HEK293 (cell line): ENCODE measurements around the gene LCE2A.

Experiments used
- CTCF ChIA-PET: fragments of 350-600 bp; formaldehyde crosslinking; extraction: SDS; loops from one replicate; lab custom pipeline; 2021; ENCODE audit warnings: antibody characterized with exemption; lab: Yijun Ruan, JAX
- POLR2A ChIA-PET: fragments of 300-600 bp; formaldehyde crosslinking; extraction: SDS; loops from one replicate; lab custom pipeline; 2020; ENCODE audit warnings: antibody characterized with exemption, inconsistent platforms; lab: Yijun Ruan, JAX
- H3K27ac ChIP-seq: fragments of 200-500 bp; sonication (Bioruptor generic); 2 replicates; pipeline ENCODE4 v1.5.1; 2014; ENCODE audit warnings: low read depth, low read length, control low read depth, inconsistent platforms; ENCODE audit errors: extremely low read depth
- H3K36me3 ChIP-seq, 2 experiments: fragments of 200-500 bp in 1 of 2; sonication (Bioruptor generic) in 1 of 2; 1 replicate in 1 of 2; 2 replicates in 1 of 2; pipeline ENCODE4 v1.5.1; 2014 to 2017; ENCODE audit warnings: inconsistent platforms in 2 of 2, low read length in 2 of 2; ENCODE audit not compliant: control insufficient read depth in 2 of 2, insufficient read depth in 1 of 2
- H3K4me1 ChIP-seq: fragments of 200-500 bp; sonication (Bioruptor generic); 2 replicates; pipeline ENCODE4 v1.5.1; 2014; ENCODE audit warnings: mild to moderate bottlenecking, low read length, inconsistent platforms; ENCODE audit not compliant: control insufficient read depth, insufficient read depth
- H3K4me3 ChIP-seq: 2 replicates; pipeline ENCODE4 v1.5.1; 2011; ENCODE audit warnings: low read depth, mild to moderate bottlenecking, control low read depth, low read length, moderate library complexity
- H3K9me3 ChIP-seq: fragments of 200-500 bp; sonication (Bioruptor generic); 2 replicates; pipeline ENCODE4 v1.5.1; 2014; ENCODE audit warnings: low read depth, low read length, inconsistent platforms; ENCODE audit not compliant: control insufficient read depth, insufficient read depth
- ATF2 ChIP-seq: fragments of 450-650 bp; formaldehyde crosslinking; IDR thresholded peaks from 2 replicates; pipeline ENCODE4 v1.5.1; 2016; ENCODE audit warnings: missing biosample characterization, missing genetic modification characterization, low read depth
- HIC1 ChIP-seq: fragments of 450-650 bp; formaldehyde crosslinking; IDR thresholded peaks from 2 replicates; pipeline ENCODE4 v1.5.1; 2016; ENCODE audit warnings: missing biosample characterization, missing genetic modification characterization
- KLF9 ChIP-seq: fragments of 450-650 bp; formaldehyde crosslinking; IDR thresholded peaks from 2 replicates; pipeline ENCODE4 v1.5.1; 2016; ENCODE audit warnings: missing biosample characterization, missing genetic modification characterization, low read depth
- MEIS1 ChIP-seq: sonication (generic); formaldehyde crosslinking; IDR thresholded peaks from 2 replicates; pipeline ENCODE4 v1.8.1; 2022; ENCODE audit warnings: missing genetic modification reagents, mild to moderate bottlenecking, borderline replicate concordance
- MZF1 ChIP-seq: fragments of 450-650 bp; formaldehyde crosslinking; IDR thresholded peaks from 2 replicates; pipeline ENCODE4 v1.5.1; 2017; ENCODE audit warnings: missing biosample characterization, missing genetic modification characterization, borderline replicate concordance
- PRDM1 ChIP-seq: fragments of 450-650 bp; formaldehyde crosslinking; IDR thresholded peaks from 2 replicates; pipeline ENCODE4; 2016; ENCODE audit warnings: missing biosample characterization, missing genetic modification characterization
- SALL2 ChIP-seq: fragments of 450-650 bp; formaldehyde crosslinking; IDR thresholded peaks from 2 replicates; pipeline ENCODE4 v1.5.0; 2017; ENCODE audit warnings: missing biosample characterization, mild to moderate bottlenecking, missing genetic modification characterization, borderline replicate concordance
- SP7 ChIP-seq: fragments of 450-650 bp; formaldehyde crosslinking; IDR thresholded peaks from 2 replicates; pipeline ENCODE4 v1.5.1; 2016; ENCODE audit warnings: missing biosample characterization, missing genetic modification characterization
- YY1 ChIP-seq: fragments of 450-650 bp; formaldehyde crosslinking; IDR thresholded peaks from 2 replicates; pipeline ENCODE4 v1.5.1; 2018; ENCODE audit warnings: missing biosample characterization, missing genetic modification characterization
- ZBTB1 ChIP-seq: fragments of 450-650 bp; formaldehyde crosslinking; IDR thresholded peaks from 2 replicates; pipeline ENCODE4 v1.5.1; 2016; ENCODE audit warnings: missing biosample characterization, missing genetic modification characterization
- ZBTB10 ChIP-seq: fragments of 450-650 bp; formaldehyde crosslinking; IDR thresholded peaks from 2 replicates; pipeline ENCODE4 v1.5.1; 2016; ENCODE audit warnings: missing biosample characterization, missing genetic modification characterization
- ZIC2 ChIP-seq: fragments of 450-650 bp; formaldehyde crosslinking; IDR thresholded peaks from 2 replicates; pipeline ENCODE4 v1.5.1; 2016; ENCODE audit warnings: missing biosample characterization, missing genetic modification characterization
- ZNF155 ChIP-seq: fragments of 450-650 bp; formaldehyde crosslinking; IDR thresholded peaks from 2 replicates; pipeline ENCODE4 v1.5.1; 2016; ENCODE audit warnings: missing biosample characterization, missing genetic modification characterization
- ZNF16 ChIP-seq: fragments of 450-650 bp; formaldehyde crosslinking; IDR thresholded peaks from 2 replicates; pipeline ENCODE4 v1.5.1; 2016; ENCODE audit warnings: low read depth, missing biosample characterization, missing genetic modification characterization
- ZNF169 ChIP-seq: fragments of 450-650 bp; formaldehyde crosslinking; IDR thresholded peaks from 2 replicates; pipeline ENCODE4 v1.5.1; 2016; ENCODE audit warnings: missing biosample characterization, missing genetic modification characterization
- ZNF223 ChIP-seq: fragments of 450-650 bp; formaldehyde crosslinking; IDR thresholded peaks from 2 replicates; pipeline ENCODE4 v1.5.1; 2016; ENCODE audit warnings: missing biosample characterization, missing genetic modification characterization
- ZNF24 ChIP-seq: fragments of 450-650 bp; formaldehyde crosslinking; IDR thresholded peaks from 2 replicates; pipeline ENCODE4 v1.5.1; 2016; ENCODE audit warnings: missing biosample characterization, missing genetic modification characterization
- ZNF350 ChIP-seq: fragments of 450-650 bp; formaldehyde crosslinking; IDR thresholded peaks from 2 replicates; pipeline ENCODE4 v1.5.0; 2017; ENCODE audit warnings: missing biosample characterization, mild to moderate bottlenecking, missing genetic modification characterization
- ZNF404 ChIP-seq: fragments of 450-650 bp; formaldehyde crosslinking; IDR thresholded peaks from 2 replicates; pipeline ENCODE4 v1.5.1; 2017; ENCODE audit warnings: missing biosample characterization, missing genetic modification characterization
- ZNF501 ChIP-seq: fragments of 450-650 bp; formaldehyde crosslinking; IDR thresholded peaks from 2 replicates; pipeline ENCODE4 v1.5.1; 2016; ENCODE audit warnings: missing biosample characterization, missing genetic modification characterization
- ZNF561 ChIP-seq: fragments of 450-650 bp; IDR thresholded peaks from 2 replicates; pipeline ENCODE4 v1.5.1; 2018; ENCODE audit warnings: missing biosample characterization, missing genetic modification characterization, borderline replicate concordance
- ZNF658 ChIP-seq: fragments of 450-650 bp; formaldehyde crosslinking; IDR thresholded peaks from 2 replicates; pipeline ENCODE4; 2016; ENCODE audit warnings: missing biosample characterization, missing genetic modification characterization
- ZNF785 ChIP-seq: fragments of 450-650 bp; formaldehyde crosslinking; IDR thresholded peaks from 2 replicates; pipeline ENCODE4 v1.5.1; 2016; ENCODE audit warnings: missing biosample characterization, missing genetic modification characterization
- ZNF837 ChIP-seq: fragments of 450-650 bp; formaldehyde crosslinking; IDR thresholded peaks from 2 replicates; pipeline ENCODE4 v1.5.1; 2016; ENCODE audit warnings: missing biosample characterization, missing genetic modification characterization
- ZSCAN16 ChIP-seq: fragments of 450-650 bp; formaldehyde crosslinking; IDR thresholded peaks from 2 replicates; pipeline ENCODE4 v1.5.1; 2016; ENCODE audit warnings: missing biosample characterization, missing genetic modification characterization
- ZSCAN18 ChIP-seq: fragments of 450-650 bp; formaldehyde crosslinking; IDR thresholded peaks from 2 replicates; pipeline ENCODE4 v1.5.1; 2016; ENCODE audit warnings: missing biosample characterization, missing genetic modification characterization
- TF ChIP-seq, protein P1 (sequence below): fragments of 450-650 bp; formaldehyde crosslinking; IDR thresholded peaks from 2 replicates; pipeline ENCODE4 v1.5.1; 2016; ENCODE audit warnings: missing biosample characterization, missing genetic modification characterization

LCE2A gene

GRCh38 chr1:152681616-152682015, 16.5 kb upstream of the LCE2A start:
- Histone ChIP-seq H3K36me3 (no peaks in the 10 kb centered on the region), H3K4me1 (no peaks in the 10 kb centered on the region), H3K27ac (no peak overlapping the region), H3K9me3 (no peaks in the 10 kb centered on the region), H3K4me3 (no peak overlapping the region)
- POLR2A ChIA-PET = no interaction called here
- TF ChIP-seq, protein P1, sequence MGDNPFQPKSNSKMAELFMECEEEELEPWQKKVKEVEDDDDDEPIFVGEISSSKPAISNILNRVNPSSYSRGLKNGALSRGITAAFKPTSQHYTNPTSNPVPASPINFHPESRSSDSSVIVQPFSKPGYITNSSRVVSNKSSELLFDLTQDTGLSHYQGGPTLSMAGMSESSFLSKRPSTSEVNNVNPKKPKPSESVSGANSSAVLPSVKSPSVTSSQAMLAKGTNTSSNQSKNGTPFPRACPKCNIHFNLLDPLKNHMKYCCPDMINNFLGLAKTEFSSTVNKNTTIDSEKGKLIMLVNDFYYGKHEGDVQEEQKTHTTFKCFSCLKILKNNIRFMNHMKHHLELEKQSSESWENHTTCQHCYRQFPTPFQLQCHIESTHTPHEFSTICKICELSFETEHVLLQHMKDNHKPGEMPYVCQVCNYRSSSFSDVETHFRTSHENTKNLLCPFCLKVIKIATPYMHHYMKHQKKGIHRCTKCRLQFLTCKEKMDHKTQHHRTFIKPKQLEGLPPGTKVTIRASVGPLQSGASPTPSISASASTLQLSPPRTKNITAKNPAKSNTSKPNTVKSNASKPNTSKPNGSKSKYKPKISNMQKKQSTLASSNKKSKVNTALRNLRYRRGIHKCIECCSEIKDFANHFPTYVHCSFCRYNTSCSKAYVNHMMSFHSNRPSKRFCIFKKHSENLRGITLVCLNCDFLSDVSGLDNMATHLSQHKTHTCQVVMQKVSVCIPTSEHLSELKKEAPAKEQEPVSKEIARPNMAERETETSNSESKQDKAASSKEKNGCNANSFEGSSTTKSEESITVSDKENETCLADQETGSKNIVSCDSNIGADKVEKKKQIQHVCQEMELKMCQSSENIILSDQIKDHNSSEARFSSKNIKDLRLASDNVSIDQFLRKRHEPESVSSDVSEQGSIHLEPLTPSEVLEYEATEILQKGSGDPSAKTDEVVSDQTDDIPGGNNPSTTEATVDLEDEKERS (tag by site-specific recombination) = no peak
- TF ChIP-seq HIC1 (tag by site-specific recombination) (no peak), ATF2 (no peak), ZNF24 (tag by site-specific recombination) (no peak), ZNF658 (tag by site-specific recombination) (no peak), MZF1 (tag by site-specific recombination) (no peak), ZNF350 (tag by site-specific recombination) (no peak), ZNF837 (tag by site-specific recombination) (no peak), ZNF169 (tag by site-specific recombination) (no peak), ZNF223 (tag by site-specific recombination) (no peak), ZNF785 (tag by site-specific recombination) (no peak), PRDM1 (no peak), MEIS1 (no peak), ZNF404 (tag by site-specific recombination) (no peak), ZIC2 (tag by site-specific recombination) (no peak), KLF9 (tag by site-specific recombination) (no peak), ZNF501 (tag by site-specific recombination) (no peak), ZNF155 (no peak)
- TF ChIP-seq, all 188 proteins: peak for 0
- CTCF ChIA-PET = interaction anchor here (0.7 kb wide), 1 partner anchor 24 kb away, joined by 3 read pairs; no protein-coding TSS in a partner anchor

DNA sequence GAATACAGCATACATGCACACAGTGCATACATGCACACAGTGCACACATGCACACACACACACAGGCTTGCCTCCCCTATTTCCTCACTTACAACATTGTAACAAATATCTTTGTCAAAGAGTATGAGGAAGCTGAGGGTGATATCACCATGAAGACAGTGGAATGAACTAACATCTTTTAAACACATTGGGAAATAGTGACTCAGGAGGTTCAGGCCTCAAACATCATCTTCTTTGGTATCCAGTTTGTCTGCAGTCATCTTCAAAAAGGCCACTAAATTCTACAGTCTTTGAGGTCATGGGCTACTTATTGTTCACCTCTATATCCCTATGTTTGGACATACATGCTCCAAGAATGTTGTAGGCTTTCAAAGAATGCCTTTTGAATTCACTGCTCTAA, 14.3 kb upstream of the LCE2A start:
- ChIA-PET POLR2A (no interaction called here), CTCF (no interaction called here)
- Histone ChIP-seq H3K27ac (no peak overlapping the region), H3K4me3 (no peak overlapping the region), H3K36me3 (no peaks in the 10 kb centered on the region), H3K4me1 (no peaks in the 10 kb centered on the region), H3K9me3 (no peaks in the 10 kb centered on the region)
- TF ChIP-seq ZBTB1 (tag by site-specific recombination) (no peak), ZNF561 (tag by site-specific recombination) (no peak), ZNF16 (tag by site-specific recombination) (no peak), SALL2 (tag by site-specific recombination) (no peak), MEIS1 (no peak), KLF9 (tag by site-specific recombination) (no peak), ZBTB10 (tag by site-specific recombination) (no peak), YY1 (tag by site-specific recombination) (no peak), SP7 (tag by site-specific recombination) (no peak), MZF1 (tag by site-specific recombination) (no peak), ZSCAN18 (tag by site-specific recombination) (no peak), ZSCAN16 (tag by site-specific recombination) (no peak)
